Osteoblast (primary cell): ENCODE data around the gene CLN5. TPM values are rescaled to one million over a fixed set of nuclear protein-coding genes. Genes with fewer than 3 reads are reported as not detected.
A peak's percentile ranks its signal among the peaks of the same experiment; 100 is the strongest.

Source experiments
- DNase-seq: peaks from one replicate; pipeline ENCODE4 v3.0.0; 2011; ENCODE audit warnings: low spot score, mixed read lengths; ENCODE audit not compliant: insufficient read length; ENCODE audit errors: missing footprints
- H2AFZ ChIP-seq: 2 replicates; pipeline ENCODE4 v1.6.0; 2011; ENCODE audit warnings: mild to moderate bottlenecking, low read length
- H3K27ac ChIP-seq: 2 replicates; pipeline ENCODE4 v1.5.1; 2011; ENCODE audit warnings: mild to moderate bottlenecking, low read depth, low read length, moderate library complexity
- H3K27me3 ChIP-seq: 2 replicates; pipeline ENCODE4 v1.6.0; 2012; ENCODE audit warnings: mild to moderate bottlenecking, control low read depth, inconsistent platforms, low read length, moderate library complexity; ENCODE audit not compliant: insufficient read depth
- H3K36me3 ChIP-seq: 2 replicates; pipeline ENCODE4 v1.5.1; 2011; ENCODE audit warnings: mild to moderate bottlenecking, low read length, control low read depth, moderate library complexity; ENCODE audit not compliant: insufficient read depth
- H3K4me1 ChIP-seq: 2 replicates; pipeline ENCODE4 v1.5.1; 2011; ENCODE audit warnings: mild to moderate bottlenecking, low read length, control low read depth, moderate library complexity; ENCODE audit not compliant: insufficient read depth
- H3K4me2 ChIP-seq: 2 replicates; pipeline ENCODE4 v1.6.0; 2011; ENCODE audit warnings: mild to moderate bottlenecking, low read length; ENCODE audit not compliant: insufficient read depth
- H3K4me3 ChIP-seq: fragments of 200-600 bp; sonication (generic); 3 replicates; pipeline ENCODE4 v1.5.1; 2012; ENCODE audit warnings: mild to moderate bottlenecking, low read length, inconsistent platforms; ENCODE audit not compliant: insufficient read depth
- H3K79me2 ChIP-seq: 2 replicates; pipeline ENCODE4 v1.6.0; 2012; ENCODE audit warnings: mild to moderate bottlenecking, low read length, control low read depth, inconsistent platforms; ENCODE audit not compliant: insufficient read depth
- H3K9me3 ChIP-seq: 2 replicates; pipeline ENCODE4 v1.5.1; 2011; ENCODE audit warnings: low read depth, low read length, control low read depth
- H4K20me1 ChIP-seq: 2 replicates; pipeline ENCODE4 v1.6.0; 2012; ENCODE audit warnings: mild to moderate bottlenecking, low read length, control low read depth; ENCODE audit not compliant: insufficient read depth
- total RNA-seq: library from RNA; depleted of rRNA; stranded (reverse); fragments of >200 nt; gene quantifications from 2 replicates; pipeline ENCODE4 v1.2.3, GENCODE V29; 2012
- TF ChIP-seq, protein P1 (sequence below): IDR thresholded peaks from 2 replicates; pipeline ENCODE4 v1.5.1; 2011; ENCODE audit warnings: mild to moderate bottlenecking, low read depth, low read length, moderate library complexity; ENCODE audit errors: extremely low read depth

Gene CLN5
- 42.0 and 45.1 TPM in 2 replicates for total RNA-seq

DNA sequence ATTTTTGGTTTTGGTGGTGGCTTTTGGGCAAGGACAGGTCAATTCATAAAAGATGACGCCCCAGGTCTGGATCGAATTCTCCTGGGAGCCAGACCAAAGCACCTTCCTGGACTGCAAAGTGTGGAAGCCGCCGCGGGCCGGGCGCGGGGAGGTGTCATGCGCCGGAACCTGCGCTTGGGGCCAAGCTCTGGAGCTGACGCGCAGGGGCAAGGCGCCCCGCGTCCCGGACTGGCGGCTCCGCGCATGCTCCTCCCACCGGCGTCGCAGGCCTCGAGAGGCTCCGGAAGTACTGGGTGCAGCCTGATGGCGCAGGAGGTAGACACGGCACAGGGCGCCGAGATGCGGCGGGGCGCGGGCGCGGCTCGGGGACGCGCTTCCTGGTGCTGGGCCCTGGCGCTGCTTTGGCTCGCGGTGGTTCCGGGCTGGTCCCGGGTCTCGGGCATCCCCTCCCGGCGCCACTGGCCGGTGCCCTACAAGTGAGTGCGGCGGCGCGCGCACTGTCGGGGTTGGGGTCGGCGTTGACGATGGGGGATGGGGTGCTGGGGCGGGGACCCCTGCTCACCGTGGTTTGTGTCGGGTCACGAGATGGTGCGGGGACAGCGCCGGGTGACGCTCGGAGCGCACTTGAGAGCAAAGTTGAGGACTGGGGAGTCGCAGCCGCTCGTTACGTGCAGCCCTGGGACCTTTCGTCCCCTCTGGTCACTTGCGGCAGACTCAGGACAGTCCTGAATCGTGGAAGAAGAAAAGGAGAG is at the start of gene CLN5:
Gene CLN5, plus strand, starts transcription at position 286 of the 752 bp plus-strand sequence. Its CDS starts 18 bp downstream, at position 304.
- DNase-seq = peak; percentile 97
- H3K9me3 ChIP-seq = no peaks in the 10 kb centered on the region
- peaks cover 6% of the 10 kb centered on the region for H4K20me1 ChIP-seq
- H3K4me2 ChIP-seq = peak within 1 kb of the TSS; percentile 94
- H2AFZ ChIP-seq = peak within 1 kb of the TSS; percentile 94
- peaks cover 33% of the 10 kb centered on the region for H3K79me2 ChIP-seq
- peak within 1 kb of the TSS; percentile 88 for H3K27ac ChIP-seq
- H3K36me3 ChIP-seq = peaks cover 9% of the 10 kb centered on the region
- H3K4me3 ChIP-seq = peak within 1 kb of the TSS; percentile 77
- TF ChIP-seq, protein P1, sequence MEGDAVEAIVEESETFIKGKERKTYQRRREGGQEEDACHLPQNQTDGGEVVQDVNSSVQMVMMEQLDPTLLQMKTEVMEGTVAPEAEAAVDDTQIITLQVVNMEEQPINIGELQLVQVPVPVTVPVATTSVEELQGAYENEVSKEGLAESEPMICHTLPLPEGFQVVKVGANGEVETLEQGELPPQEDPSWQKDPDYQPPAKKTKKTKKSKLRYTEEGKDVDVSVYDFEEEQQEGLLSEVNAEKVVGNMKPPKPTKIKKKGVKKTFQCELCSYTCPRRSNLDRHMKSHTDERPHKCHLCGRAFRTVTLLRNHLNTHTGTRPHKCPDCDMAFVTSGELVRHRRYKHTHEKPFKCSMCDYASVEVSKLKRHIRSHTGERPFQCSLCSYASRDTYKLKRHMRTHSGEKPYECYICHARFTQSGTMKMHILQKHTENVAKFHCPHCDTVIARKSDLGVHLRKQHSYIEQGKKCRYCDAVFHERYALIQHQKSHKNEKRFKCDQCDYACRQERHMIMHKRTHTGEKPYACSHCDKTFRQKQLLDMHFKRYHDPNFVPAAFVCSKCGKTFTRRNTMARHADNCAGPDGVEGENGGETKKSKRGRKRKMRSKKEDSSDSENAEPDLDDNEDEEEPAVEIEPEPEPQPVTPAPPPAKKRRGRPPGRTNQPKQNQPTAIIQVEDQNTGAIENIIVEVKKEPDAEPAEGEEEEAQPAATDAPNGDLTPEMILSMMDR = no peak
- no peaks in the 10 kb centered on the region for H3K27me3 ChIP-seq
- H3K4me1 ChIP-seq = peaks cover 20% of the 10 kb centered on the region

DNA sequence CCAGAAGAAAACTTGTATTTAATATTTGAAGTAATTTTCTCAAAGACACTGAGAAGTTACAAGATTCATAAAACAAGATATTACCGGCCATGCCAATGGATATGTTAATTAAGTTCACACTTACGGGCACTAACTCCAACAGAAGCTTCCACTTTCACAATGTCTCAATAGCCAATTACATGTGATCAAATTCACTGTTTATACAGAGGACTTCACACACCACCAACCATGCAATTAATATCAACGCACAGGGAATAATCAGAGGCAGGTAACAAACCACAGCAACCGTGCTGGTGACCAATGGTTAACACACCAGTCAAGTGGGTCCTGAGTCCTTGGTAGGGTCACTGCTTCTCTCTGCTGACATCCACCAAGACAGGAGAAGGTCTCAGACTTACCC is 49.5 kb upstream of the CLN5 start:
- H3K79me2 ChIP-seq = no peaks in the 10 kb centered on the region
- no peaks in the 10 kb centered on the region for H4K20me1 ChIP-seq
- no peak overlapping the region for H3K4me3 ChIP-seq
- H3K4me1 ChIP-seq = peaks cover 38% of the 10 kb centered on the region
- H2AFZ ChIP-seq = no peak overlapping the region
- TF ChIP-seq, protein P1 = no peak
- H3K4me2 ChIP-seq = no peak overlapping the region
- no peaks in the 10 kb centered on the region for H3K27me3 ChIP-seq
- no peaks in the 10 kb centered on the region for H3K36me3 ChIP-seq
- no peak overlapping the region for H3K27ac ChIP-seq
- no peaks in the 10 kb centered on the region for H3K9me3 ChIP-seq
- DNase-seq = no peak

DNA sequence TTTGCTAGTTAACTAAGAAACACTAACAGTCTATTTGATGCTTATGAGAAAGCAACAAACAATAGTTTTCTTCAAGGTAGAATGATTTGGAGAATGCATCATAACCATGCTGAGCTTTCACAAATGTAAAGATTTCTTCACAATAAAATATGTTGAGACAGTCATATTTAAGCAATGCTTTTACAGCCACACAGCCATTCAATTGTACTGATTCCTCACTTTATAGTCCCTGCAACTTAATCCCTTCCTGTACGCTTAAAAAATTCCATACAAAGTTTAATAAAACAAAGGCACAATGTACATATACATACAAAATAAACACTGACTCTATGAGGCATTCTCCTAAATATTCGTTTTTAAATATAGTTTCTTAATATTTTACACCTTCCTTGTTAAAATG is 48.2 kb upstream of the CLN5 start:
- no peak overlapping the region for H3K4me2 ChIP-seq
- no peaks in the 10 kb centered on the region for H3K27me3 ChIP-seq
- H3K36me3 ChIP-seq = no peaks in the 10 kb centered on the region
- no peak overlapping the region for H3K27ac ChIP-seq
- H3K9me3 ChIP-seq = no peaks in the 10 kb centered on the region
- no peak for DNase-seq
- no peaks in the 10 kb centered on the region for H4K20me1 ChIP-seq
- TF ChIP-seq, protein P1 = no peak
- no peak overlapping the region for H2AFZ ChIP-seq
- no peak overlapping the region for H3K4me3 ChIP-seq
- no peaks in the 10 kb centered on the region for H3K79me2 ChIP-seq
- peaks cover 25% of the 10 kb centered on the region for H3K4me1 ChIP-seq

DNA sequence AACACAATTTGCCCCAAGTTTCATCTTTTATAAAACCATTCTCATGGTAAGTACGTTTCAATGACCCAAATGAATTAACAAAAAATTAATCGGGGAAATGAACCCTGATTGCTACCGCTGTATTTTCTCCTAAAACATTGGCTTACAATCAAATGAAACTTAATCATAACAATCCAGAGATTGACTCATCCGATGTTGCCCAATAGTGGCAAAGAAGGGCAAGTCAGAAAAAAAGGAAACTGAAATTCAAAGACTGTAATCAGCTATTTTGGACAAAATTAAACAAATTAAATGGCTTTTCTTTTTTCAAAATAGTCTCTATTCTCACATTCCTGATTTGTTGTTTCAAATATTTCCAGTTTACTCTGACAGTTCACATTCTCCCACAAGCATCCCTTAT is 47.4 kb upstream of the CLN5 start:
- H3K9me3 ChIP-seq = no peaks in the 10 kb centered on the region
- no peak overlapping the region for H3K4me3 ChIP-seq

More for the DNA sequence above, 47.4 kb upstream of the CLN5 start:
- peaks cover 17% of the 10 kb centered on the region for H3K4me1 ChIP-seq
- peak; percentile 68 for DNase-seq
- no peaks in the 10 kb centered on the region for H3K79me2 ChIP-seq
- TF ChIP-seq, protein P1 = no peak
- H3K27ac ChIP-seq = no peak overlapping the region
- no peaks in the 10 kb centered on the region for H4K20me1 ChIP-seq
- no peaks in the 10 kb centered on the region for H3K36me3 ChIP-seq
- peak overlapping the region; percentile 41 for H3K4me2 ChIP-seq
- H2AFZ ChIP-seq = no peak overlapping the region
- no peaks in the 10 kb centered on the region for H3K27me3 ChIP-seq
